ENCODE measurements around the gene CRIP2. TPM values are rescaled to one million over a fixed set of nuclear protein-coding genes. Genes with fewer than 3 reads are reported as not detected.

CRIP2 gene
- total and polyA plus RNA-seq, 2 of the 13 experiments (the other 11 are each of a cell fraction or from before 2014, with no cell fraction given) = 31.6 to 37.9 TPM

GRCh38 chr14:105527826-105528585 lies 53.4 kb downstream of the CRIP2 start (continued):
- TF ChIP-seq ZBTB37 (CRISPR knock-in tag; IDR thresholded peaks at IDR 0.05) = no peak
- no peak for TF ChIP-seq ZNF180 (CRISPR knock-in tag; IDR thresholded peaks at IDR 0.05; ENCODE audit: borderline replicate concordance, low read depth)
- TF ChIP-seq ZNF546 (CRISPR knock-in tag; conservative IDR thresholded peaks at IDR 0.05) = 0 out of 2 replicates have a peak, but pooled peaks have one; percentile 43
- no peak for TF ChIP-seq ZNF737 (CRISPR knock-in tag; IDR thresholded peaks at IDR 0.05; ENCODE audit: borderline replicate concordance)
- TF ChIP-seq, protein P1, sequence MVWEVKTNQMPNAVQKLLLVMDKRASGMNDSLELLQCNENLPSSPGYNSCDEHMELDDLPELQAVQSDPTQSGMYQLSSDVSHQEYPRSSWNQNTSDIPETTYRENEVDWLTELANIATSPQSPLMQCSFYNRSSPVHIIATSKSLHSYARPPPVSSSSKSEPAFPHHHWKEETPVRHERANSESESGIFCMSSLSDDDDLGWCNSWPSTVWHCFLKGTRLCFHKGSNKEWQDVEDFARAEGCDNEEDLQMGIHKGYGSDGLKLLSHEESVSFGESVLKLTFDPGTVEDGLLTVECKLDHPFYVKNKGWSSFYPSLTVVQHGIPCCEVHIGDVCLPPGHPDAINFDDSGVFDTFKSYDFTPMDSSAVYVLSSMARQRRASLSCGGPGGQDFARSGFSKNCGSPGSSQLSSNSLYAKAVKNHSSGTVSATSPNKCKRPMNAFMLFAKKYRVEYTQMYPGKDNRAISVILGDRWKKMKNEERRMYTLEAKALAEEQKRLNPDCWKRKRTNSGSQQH (CRISPR knock-in tag; IDR thresholded peaks at IDR 0.05; ENCODE audit: low read depth) = 0 out of 2 replicates have a peak, but pooled peaks have one; percentile 64
- peak; percentile 57; the same call in 1 of the 2 replicates for TF ChIP-seq THAP11 (CRISPR knock-in tag; IDR thresholded peaks at IDR 0.05)
- no peak for TF ChIP-seq PRPF4 (IDR thresholded peaks at IDR 0.05; ENCODE audit: low read depth, low read length, poor library complexity, severe bottlenecking)
- TF ChIP-seq TAF1 (CRISPR knock-in tag; IDR thresholded peaks at IDR 0.05) = 0 out of 2 replicates have a peak, but pooled peaks have one; percentile 29
- no peak for TF ChIP-seq TCF7L2 (IDR thresholded peaks at IDR 0.05; ENCODE audit: low read depth, low read length)
- TF ChIP-seq PHB2 (IDR thresholded peaks at IDR 0.05; ENCODE audit: partially characterized antibody) = no peak
- no peak; the same call in 1 of the 2 replicates for TF ChIP-seq MTERF4 (CRISPR knock-in tag; IDR thresholded peaks at IDR 0.05)
- TF ChIP-seq ERF (CRISPR knock-in tag; IDR thresholded peaks at IDR 0.05) = no peak
- TF ChIP-seq, protein P2, sequence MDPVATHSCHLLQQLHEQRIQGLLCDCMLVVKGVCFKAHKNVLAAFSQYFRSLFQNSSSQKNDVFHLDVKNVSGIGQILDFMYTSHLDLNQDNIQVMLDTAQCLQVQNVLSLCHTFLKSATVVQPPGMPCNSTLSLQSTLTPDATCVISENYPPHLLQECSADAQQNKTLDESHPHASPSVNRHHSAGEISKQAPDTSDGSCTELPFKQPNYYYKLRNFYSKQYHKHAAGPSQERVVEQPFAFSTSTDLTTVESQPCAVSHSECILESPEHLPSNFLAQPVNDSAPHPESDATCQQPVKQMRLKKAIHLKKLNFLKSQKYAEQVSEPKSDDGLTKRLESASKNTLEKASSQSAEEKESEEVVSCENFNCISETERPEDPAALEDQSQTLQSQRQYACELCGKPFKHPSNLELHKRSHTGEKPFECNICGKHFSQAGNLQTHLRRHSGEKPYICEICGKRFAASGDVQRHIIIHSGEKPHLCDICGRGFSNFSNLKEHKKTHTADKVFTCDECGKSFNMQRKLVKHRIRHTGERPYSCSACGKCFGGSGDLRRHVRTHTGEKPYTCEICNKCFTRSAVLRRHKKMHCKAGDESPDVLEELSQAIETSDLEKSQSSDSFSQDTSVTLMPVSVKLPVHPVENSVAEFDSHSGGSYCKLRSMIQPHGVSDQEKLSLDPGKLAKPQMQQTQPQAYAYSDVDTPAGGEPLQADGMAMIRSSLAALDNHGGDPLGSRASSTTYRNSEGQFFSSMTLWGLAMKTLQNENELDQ (CRISPR knock-in tag; IDR thresholded peaks at IDR 0.05; ENCODE audit: borderline replicate concordance) = no peak
- TF ChIP-seq YY1 (IDR thresholded peaks at IDR 0.05; ENCODE audit: insufficient read depth, insufficient replicate concordance, low read depth, low read length) = peak; percentile 59
- TF ChIP-seq IRF2 (CRISPR knock-in tag; IDR thresholded peaks at IDR 0.05) = no peak
- TF ChIP-seq, protein P3, sequence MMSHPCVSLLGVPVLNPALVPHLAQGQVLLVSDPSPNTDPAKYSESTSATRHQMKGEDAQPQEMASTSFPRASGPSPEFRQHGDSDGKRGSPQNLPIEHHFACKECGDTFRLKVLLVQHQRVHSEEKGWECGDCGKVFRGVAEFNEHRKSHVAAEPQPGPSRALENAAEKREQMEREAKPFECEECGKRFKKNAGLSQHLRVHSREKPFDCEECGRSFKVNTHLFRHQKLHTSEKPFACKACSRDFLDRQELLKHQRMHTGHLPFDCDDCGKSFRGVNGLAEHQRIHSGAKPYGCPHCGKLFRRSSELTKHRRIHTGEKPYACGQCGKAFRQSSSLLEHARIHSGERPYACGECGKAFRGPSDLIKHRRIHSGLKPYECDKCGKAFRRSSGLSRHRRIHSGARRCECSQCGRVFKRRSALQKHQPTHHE (CRISPR knock-in tag; IDR thresholded peaks at IDR 0.05; ENCODE audit: borderline replicate concordance) = no peak
- TF ChIP-seq NFKB2 (CRISPR knock-in tag; IDR thresholded peaks at IDR 0.05; ENCODE audit: borderline replicate concordance) = no peak
- TF ChIP-seq MAZ (IDR thresholded peaks at IDR 0.05; ENCODE audit: borderline replicate concordance, low read depth, low read length) = no peak
- peak; percentile 71; the same call in 1 of the 2 replicates for TF ChIP-seq MAZ (CRISPR knock-in tag; IDR thresholded peaks at IDR 0.05; ENCODE audit: low read depth)
- no peak for TF ChIP-seq ZBTB43 (CRISPR knock-in tag; conservative IDR thresholded peaks at IDR 0.05)

All from HepG2 (cell line).